Renal cortex interstitium (tissue), 3 donors: ENCODE data around the gene TTC32. TPM values are rescaled to one million over a fixed set of nuclear protein-coding genes. Genes with fewer than 3 reads are reported as not detected.

ENCODE experiments used
- polyA plus RNA-seq, 3 donors: library from polyadenylated mRNA; unstranded; fragments of 120-200 nt; gene quantifications; one replicate each; pipeline ENCODE4 v1.2.1, GENCODE V29; 2013; ENCODE audit not compliant: insufficient read length in 3 of 3

Gene TTC32
- polyA plus RNA-seq, 3 donors: 29.6 to 46.6 (median 38.8) TPM

Other genes starting within 250 kb of the TTC32 start
- gene WDR35, start 88.1 kb upstream of the TTC32 start, polyA plus RNA-seq: 10 to 100 TPM; 26.7 to 30.7 (median 30.6) TPM
- 1 to 10 TPM; 3.0 to 4.3 (median 3.5) TPM for gene MATN3, start 110.7 kb upstream of the TTC32 start, polyA plus RNA-seq
- 100 to 1,000 TPM; 417 to 496 (median 433) TPM for gene LAPTM4A, start 149.6 kb upstream of the TTC32 start, polyA plus RNA-seq